NCI-H1092 treated with DMSO at 0.1 percent for 48 hours (cell line): ENCODE results near the gene FNDC8.
"Not testable (repeated sequence)": the region's sequence is repeated elsewhere in the genome, so short reads cannot be mapped to it uniquely, and the experiment has no call there.

Experiments
- DNase-seq: peaks from one replicate; lab custom pipeline; 2025; lab: John Stamatoyannopoulos, UW

Gene FNDC8

GRCh38 chr17:35170968-35171771 is 49.8 kb downstream of the FNDC8 start:
- DNase-seq: no peak

GRCh38 chr17:35171834-35172233 is 50.4 kb downstream of the FNDC8 start:
- DNase-seq: no peak

- DNase-seq: not testable (repeated sequence)
Measured at GRCh38 chr17:35172321-35172720, 50.9 kb downstream of the FNDC8 start.

- DNase-seq: no peak
Measured at GRCh38 chr17:35174835-35175334, 53.5 kb downstream of the FNDC8 start.

- DNase-seq: no peak
Measured at GRCh38 chr17:35175638-35176415, 54.4 kb downstream of the FNDC8 start.

- DNase-seq: no peak
Measured at GRCh38 chr17:35176897-35177296, 55.5 kb downstream of the FNDC8 start.

GRCh38 chr17:35179379-35179778 is 58.0 kb downstream of the FNDC8 start:
- not testable (repeated sequence) for DNase-seq
